Astrocyte of the cerebellum (primary cell): ENCODE measurements around the gene PLAAT3.
A peak's percentile ranks its signal among the peaks of the same experiment; 100 is the strongest.

Experiments used
- DNase-seq: peaks from one replicate; pipeline ENCODE4 v3.0.0-alpha.2; 2011; ENCODE audit warnings: low read depth
- H3K4me3 ChIP-seq: 2 replicates; pipeline ENCODE4 v1.5.1; 2011; ENCODE audit warnings: mild to moderate bottlenecking, low read depth, low read length, moderate library complexity
- in situ Hi-C: cut with HindIII; loops from 2 replicates; pipeline ENCODE4 v1.10.0; 2017; ENCODE audit warnings: low sequenced_read_pairs
- TF ChIP-seq, protein P1 (sequence below): IDR thresholded peaks from 2 replicates; pipeline ENCODE4 v1.5.1; 2012; ENCODE audit warnings: low read length, low read depth, moderate library complexity, mild to moderate bottlenecking; ENCODE audit errors: missing control alignments

The PLAAT3 gene

GRCh38 chr11:63567044-63567840, 47.0 kb downstream of the PLAAT3 start:
- peak; percentile 71 for DNase-seq
- TF ChIP-seq, protein P1, sequence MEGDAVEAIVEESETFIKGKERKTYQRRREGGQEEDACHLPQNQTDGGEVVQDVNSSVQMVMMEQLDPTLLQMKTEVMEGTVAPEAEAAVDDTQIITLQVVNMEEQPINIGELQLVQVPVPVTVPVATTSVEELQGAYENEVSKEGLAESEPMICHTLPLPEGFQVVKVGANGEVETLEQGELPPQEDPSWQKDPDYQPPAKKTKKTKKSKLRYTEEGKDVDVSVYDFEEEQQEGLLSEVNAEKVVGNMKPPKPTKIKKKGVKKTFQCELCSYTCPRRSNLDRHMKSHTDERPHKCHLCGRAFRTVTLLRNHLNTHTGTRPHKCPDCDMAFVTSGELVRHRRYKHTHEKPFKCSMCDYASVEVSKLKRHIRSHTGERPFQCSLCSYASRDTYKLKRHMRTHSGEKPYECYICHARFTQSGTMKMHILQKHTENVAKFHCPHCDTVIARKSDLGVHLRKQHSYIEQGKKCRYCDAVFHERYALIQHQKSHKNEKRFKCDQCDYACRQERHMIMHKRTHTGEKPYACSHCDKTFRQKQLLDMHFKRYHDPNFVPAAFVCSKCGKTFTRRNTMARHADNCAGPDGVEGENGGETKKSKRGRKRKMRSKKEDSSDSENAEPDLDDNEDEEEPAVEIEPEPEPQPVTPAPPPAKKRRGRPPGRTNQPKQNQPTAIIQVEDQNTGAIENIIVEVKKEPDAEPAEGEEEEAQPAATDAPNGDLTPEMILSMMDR, result no peak
- H3K4me3 ChIP-seq, result no peak overlapping the region
- in situ Hi-C loops, result no loop called here

- no peak overlapping the region for H3K4me3 ChIP-seq
- TF ChIP-seq, protein P1, result no peak
- in situ Hi-C loops, result no loop called here
- DNase-seq, result no peak
Measured at GRCh38 chr11:63564784-63565350, 49.4 kb downstream of the PLAAT3 start.

- TF ChIP-seq, protein P1, result no peak
- H3K4me3 ChIP-seq, result no peak overlapping the region
- in situ Hi-C loops, result no loop called here
- DNase-seq, result no peak
Measured at GRCh38 chr11:63564056-63564774, 50.0 kb downstream of the PLAAT3 start.

- DNase-seq, result no peak
- in situ Hi-C loops, result no loop called here
- TF ChIP-seq, protein P1, result no peak
- no peak within 1 kb of the TSS for H3K4me3 ChIP-seq
Measured at GRCh38 chr11:63563201-63564055, 50.8 kb downstream of the PLAAT3 start, which contains the start of gene PLAAT2. TSS of gene PLAAT2 (minus strand) at chr11:63563379. CDS start at chr11:63563324, 55 bp downstream.

GRCh38 chr11:63560506-63561180, 53.6 kb downstream of the PLAAT3 start:
- TF ChIP-seq, protein P1, result no peak
- H3K4me3 ChIP-seq, result no peak overlapping the region
- DNase-seq, result no peak
- in situ Hi-C loops, result no loop called here
